HPDE6-E6E7 (cell line): Measurements from ENCODE around the gene LBP.
A peak's percentile ranks its signal among the peaks of the same experiment; 100 is the strongest.
"Not testable (repeated sequence)": the region's sequence is repeated elsewhere in the genome, so short reads cannot be mapped to it uniquely, and the experiment has no call there.

Source experiments
- DNase-seq: peaks from one replicate; pipeline ENCODE4 v3.0.0; 2011; ENCODE audit warnings: missing footprints; ENCODE audit errors: extremely low spot score

The LBP gene

GRCh38 chr20:38395751-38396395 is 49.6 kb downstream of the LBP start:
- DNase-seq: not testable (repeated sequence)

- no peak for DNase-seq
Measured at GRCh38 chr20:38402089-38402488, 55.8 kb downstream of the LBP start.

GRCh38 chr20:38402816-38403215 is 56.5 kb downstream of the LBP start:
- no peak for DNase-seq

GRCh38 chr20:38404016-38404415 is 57.7 kb downstream of the LBP start:
- DNase-seq: no peak

- DNase-seq: no peak
Measured at GRCh38 chr20:38405132-38405531, 58.9 kb downstream of the LBP start.

- DNase-seq: no peak
Measured at GRCh38 chr20:38406476-38406875, 60.2 kb downstream of the LBP start.

DNA sequence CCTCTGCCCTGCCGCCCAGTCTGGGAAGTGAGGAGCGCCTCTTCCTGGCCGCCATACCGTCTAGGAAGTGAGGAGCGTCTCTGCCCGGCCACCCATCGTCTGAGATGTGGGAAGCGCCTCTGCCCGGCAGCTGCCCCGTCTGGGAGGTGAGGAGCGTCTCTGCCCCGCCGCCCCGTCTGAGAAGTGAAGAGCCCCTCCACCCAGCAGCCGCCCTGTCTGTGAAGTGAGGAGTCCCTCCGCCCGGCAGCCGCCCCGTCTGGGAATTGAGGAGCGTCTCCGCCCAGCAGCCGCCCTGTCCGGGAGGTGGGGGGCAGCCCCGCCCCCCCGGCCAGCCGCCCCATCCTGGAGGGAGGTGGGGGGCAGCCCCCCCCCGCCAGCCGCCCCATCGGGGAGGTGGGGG is 61.0 kb downstream of the LBP start:
- DNase-seq: no peak

- not testable (repeated sequence) for DNase-seq
Measured at GRCh38 chr20:38407822-38408221, 61.5 kb downstream of the LBP start.

- no peak for DNase-seq
Measured at GRCh38 chr20:38412877-38413577, 66.7 kb downstream of the LBP start.

DNA sequence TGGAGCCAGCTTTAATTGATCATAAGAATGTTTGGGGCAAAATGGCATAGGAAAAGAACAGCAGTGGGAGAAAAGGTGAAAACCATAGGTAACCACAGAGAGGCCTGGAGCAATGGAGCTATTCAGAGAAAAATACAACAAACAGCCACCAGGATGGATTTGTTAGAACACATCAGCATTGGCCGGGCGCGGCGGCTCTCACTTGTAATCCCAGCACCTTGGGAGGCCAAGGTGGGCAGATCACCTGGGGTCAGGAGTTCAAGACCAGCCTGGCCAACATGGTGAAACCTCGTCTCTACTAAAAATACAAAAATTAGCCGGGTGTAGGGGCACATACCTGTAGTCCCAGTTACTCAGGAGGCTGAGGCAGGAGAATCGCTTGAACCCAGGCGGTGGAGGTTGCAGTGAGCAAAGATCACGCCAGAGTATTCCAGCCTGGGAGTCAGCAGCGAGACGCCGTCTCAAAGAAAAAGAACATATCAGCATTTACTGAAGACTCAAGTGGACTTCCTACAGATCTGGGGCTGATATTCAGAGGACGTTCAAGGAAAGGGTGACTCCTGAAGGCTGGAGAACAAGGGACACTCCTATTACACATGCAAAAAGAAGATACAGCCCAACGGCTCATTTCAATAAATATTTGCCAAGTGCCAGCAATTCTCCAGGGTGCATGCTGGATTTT is 68.6 kb downstream of the LBP start:
- DNase-seq: no peak

GRCh38 chr20:38418509-38419204 is 72.4 kb downstream of the LBP start:
- no peak for DNase-seq

DNA sequence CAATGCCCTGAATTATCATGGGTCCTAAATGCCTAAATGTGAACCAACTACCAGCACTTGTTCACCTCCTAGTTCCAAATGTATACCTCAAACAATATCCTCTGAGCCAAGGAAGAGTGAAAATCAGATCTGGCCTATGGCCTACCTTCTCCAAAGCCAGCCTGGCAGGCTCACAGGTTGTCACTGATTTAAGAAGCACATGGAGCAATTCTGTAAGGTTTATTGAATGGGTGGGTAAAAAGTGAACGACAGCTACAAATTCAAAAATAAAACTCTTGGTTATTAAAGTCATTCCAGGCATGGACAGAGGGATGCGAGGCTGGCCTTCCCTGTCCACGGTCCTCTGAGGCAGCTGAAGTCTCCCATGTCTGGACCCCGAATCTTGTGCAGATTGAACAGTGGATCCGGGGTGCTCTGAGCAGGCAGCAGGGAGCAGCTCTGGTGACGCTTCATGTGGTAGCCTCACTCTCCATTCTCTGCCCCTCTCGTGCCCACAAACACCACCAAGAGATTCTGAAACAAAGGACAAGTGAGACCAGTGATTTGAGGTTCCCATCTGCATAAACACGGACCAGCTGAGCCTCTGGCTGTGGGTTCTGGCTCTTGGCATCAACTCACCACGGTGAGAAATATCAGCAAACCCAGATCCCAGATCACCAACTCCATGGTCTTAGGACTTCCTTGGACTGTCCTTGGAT is 74.3 kb downstream of the LBP start:
- no peak for DNase-seq

GRCh38 chr20:38421915-38422314 is 75.6 kb downstream of the LBP start:
- no peak for DNase-seq

DNA sequence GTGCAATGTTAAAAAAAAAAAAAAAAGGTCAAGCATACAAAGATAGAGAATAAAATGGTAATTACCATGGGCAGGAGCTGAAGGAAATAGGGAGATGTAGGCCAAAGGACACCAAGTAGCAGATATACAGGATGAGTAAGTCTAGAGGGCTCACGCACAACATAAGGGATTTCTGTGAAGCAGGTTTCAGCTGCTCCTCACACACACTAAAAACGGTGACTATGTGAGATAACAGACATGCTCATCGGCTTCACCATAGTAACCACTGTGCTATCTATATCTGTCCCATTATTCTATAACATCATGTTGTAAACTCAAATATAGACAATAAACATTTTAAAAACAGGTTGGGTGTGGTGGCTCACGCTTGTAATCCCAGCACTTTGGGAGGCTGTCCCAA is 77.3 kb downstream of the LBP start:
- DNase-seq: no peak

GRCh38 chr20:38424401-38424800 is 78.1 kb downstream of the LBP start:
- no peak for DNase-seq

GRCh38 chr20:38426006-38426897 is 80.0 kb downstream of the LBP start:
- DNase-seq: peak; percentile 90
